WTC11 (cell line): ENCODE measurements around the gene NTN1. TPM values are rescaled to one million over a fixed set of nuclear protein-coding genes. Genes with fewer than 3 reads are reported as not detected.

Experiments
- ATAC-seq: fragments of 200-7000 bp; cut with Tn5 transposase; 2 replicates; pipeline ENCODE4 v1.10.0; 2021; ENCODE audit warnings: mild to moderate bottlenecking, moderate library complexity
- CTCF ChIA-PET: fragments of 300-600 bp; sonication (Branson Sonifier 250); formaldehyde crosslinking; loops from one replicate; lab custom pipeline; 2021; ENCODE audit warnings: antibody characterized with exemption; lab: Charles Lee
- POLR2A ChIA-PET: fragments of 350-600 bp; sonication (Branson Sonifier 250); formaldehyde crosslinking; loops from one replicate; lab custom pipeline; 2021; ENCODE audit warnings: antibody characterized with exemption; lab: Charles Lee
- DNase-seq: peaks from one replicate; pipeline ENCODE4 v3.0.0; 2021; ENCODE audit warnings: low spot score
- H3K27ac Mint-ChIP-seq: 2 replicates; pipeline ENCODE4 v1.8.0; 2021; ENCODE audit warnings: mixed read lengths
- H3K27me3 Mint-ChIP-seq: 2 replicates; pipeline ENCODE4 v1.8.0; 2021; ENCODE audit warnings: low read depth, mild to moderate bottlenecking, moderate library complexity, mixed read lengths
- H3K36me3 Mint-ChIP-seq: 2 replicates; pipeline ENCODE4 v1.8.0; 2021; ENCODE audit warnings: mixed read lengths
- H3K4me1 Mint-ChIP-seq: 2 replicates; pipeline ENCODE4 v1.8.0; 2022; ENCODE audit warnings: mixed read lengths
- H3K4me3 Mint-ChIP-seq: 2 replicates; pipeline ENCODE4 v1.8.0; 2021; ENCODE audit warnings: mild to moderate bottlenecking, moderate library complexity, mixed read lengths
- H3K9me3 Mint-ChIP-seq: 2 replicates; pipeline ENCODE4 v1.8.0; 2021; ENCODE audit warnings: mixed read lengths
- ARID4B ChIP-seq: sonication (generic); formaldehyde crosslinking; IDR thresholded peaks from 2 replicates; pipeline ENCODE4 v1.8.0; 2023; ENCODE audit warnings: missing genetic modification reagents, mild to moderate bottlenecking, borderline replicate concordance
- ATF3 ChIP-seq: sonication (generic); formaldehyde crosslinking; conservative IDR thresholded peaks from 2 replicates; pipeline ENCODE4 v1.8.1; 2022; ENCODE audit warnings: mild to moderate bottlenecking, missing genetic modification reagents
- CREM ChIP-seq: sonication (generic); formaldehyde crosslinking; IDR thresholded peaks from 2 replicates; pipeline ENCODE4 v1.8.1; 2022; ENCODE audit warnings: mild to moderate bottlenecking, missing genetic modification reagents, moderate library complexity
- E2F5 ChIP-seq: sonication (generic); formaldehyde crosslinking; IDR thresholded peaks from 2 replicates; pipeline ENCODE4 v1.8.1; 2022; ENCODE audit warnings: mild to moderate bottlenecking, moderate library complexity, missing genetic modification reagents
- ELF4 ChIP-seq: sonication (generic); formaldehyde crosslinking; IDR thresholded peaks from 2 replicates; pipeline ENCODE4 v1.8.1; 2022; ENCODE audit warnings: low read depth, mild to moderate bottlenecking, moderate library complexity, missing genetic modification reagents
- ERG ChIP-seq: fragments of 250-450 bp; sonication (Bioruptor Pico); IDR thresholded peaks from 2 replicates; pipeline ENCODE4 v1.8.0; 2021; ENCODE audit warnings: mild to moderate bottlenecking
- ETV6 ChIP-seq: sonication (generic); formaldehyde crosslinking; IDR thresholded peaks from 2 replicates; pipeline ENCODE4 v1.8.1; 2022; ENCODE audit warnings: mild to moderate bottlenecking, missing genetic modification reagents
- HMGXB4 ChIP-seq: sonication (generic); formaldehyde crosslinking; IDR thresholded peaks from 2 replicates; pipeline ENCODE4 v1.8.1; 2023; ENCODE audit warnings: mild to moderate bottlenecking, moderate library complexity, missing genetic modification reagents
- JUN ChIP-seq: sonication (generic); formaldehyde crosslinking; IDR thresholded peaks from 2 replicates; pipeline ENCODE4 v1.8.0; 2023; ENCODE audit warnings: mild to moderate bottlenecking, missing genetic modification reagents
- MLX ChIP-seq: sonication (generic); formaldehyde crosslinking; IDR thresholded peaks from 2 replicates; pipeline ENCODE4 v1.8.1; 2023; ENCODE audit warnings: mild to moderate bottlenecking, missing genetic modification reagents, moderate library complexity
- MYBL2 ChIP-seq: sonication (generic); formaldehyde crosslinking; IDR thresholded peaks from 2 replicates; pipeline ENCODE4 v1.8.1; 2023; ENCODE audit warnings: mild to moderate bottlenecking, moderate library complexity, missing genetic modification reagents
- NFYB ChIP-seq: sonication (generic); formaldehyde crosslinking; conservative IDR thresholded peaks from 2 replicates; pipeline ENCODE4 v1.8.0; 2022; ENCODE audit warnings: low read depth, missing genetic modification reagents
- NR1H2 ChIP-seq: sonication (generic); formaldehyde crosslinking; IDR thresholded peaks from 2 replicates; pipeline ENCODE4 v1.9.0; 2021; ENCODE audit warnings: mild to moderate bottlenecking, moderate library complexity, missing genetic modification reagents
- NR3C1 ChIP-seq: sonication (generic); formaldehyde crosslinking; conservative IDR thresholded peaks from 2 replicates; pipeline ENCODE4 v1.8.1; 2023; ENCODE audit warnings: low read depth, mild to moderate bottlenecking, missing genetic modification reagents
- PREB ChIP-seq: sonication (generic); formaldehyde crosslinking; IDR thresholded peaks from 2 replicates; pipeline ENCODE4 v1.8.1; 2022; ENCODE audit warnings: mild to moderate bottlenecking, missing genetic modification reagents, moderate library complexity, borderline replicate concordance
- TP53 ChIP-seq: sonication (generic); formaldehyde crosslinking; IDR thresholded peaks from 2 replicates; pipeline ENCODE4 v1.8.1; 2023; ENCODE audit warnings: mild to moderate bottlenecking, missing genetic modification reagents
- ZBTB43 ChIP-seq: sonication (generic); formaldehyde crosslinking; IDR thresholded peaks from 2 replicates; pipeline ENCODE4 v1.8.1; 2023; ENCODE audit warnings: mild to moderate bottlenecking, missing genetic modification reagents
- ZNF219 ChIP-seq: sonication (generic); formaldehyde crosslinking; IDR thresholded peaks from 2 replicates; pipeline ENCODE4 v1.8.0; 2023; ENCODE audit warnings: missing genetic modification reagents, mild to moderate bottlenecking, borderline replicate concordance
- ZNF512 ChIP-seq: sonication (generic); formaldehyde crosslinking; IDR thresholded peaks from 2 replicates; pipeline ENCODE4 v1.8.1; 2022; ENCODE audit warnings: missing genetic modification reagents, borderline replicate concordance
- total RNA-seq: library from RNA; stranded (reverse); gene quantifications from 3 replicates; pipeline ENCODE4 v1.2.3, GENCODE V29; 2021

NTN1 gene
- total RNA-seq, 1 experiment from 2014 or later, result 5.5 TPM

- CTCF ChIA-PET, result interaction anchor here (0.9 to 5.3 kb wide), 5 partner anchors 19 to 528 kb away, joined by 4 to 23 read pairs (median 4); partner anchors contain the start of gene NTN1
- no peak for DNase-seq
- ATAC-seq, result no peak
These were observed 19.8 kb upstream of the NTN1 start for GRCh38 chr17:9001559-9001958.

More at GRCh38 chr17:9001559-9001958, 19.8 kb upstream of the NTN1 start:
- H3K4me3 Mint-ChIP-seq, result no peak overlapping the region
- H3K36me3 Mint-ChIP-seq, result no peaks in the 10 kb centered on the region; the same call in 1 of the 2 replicates
- TF ChIP-seq PREB (no peak), NR1H2 (CRISPR knock-in tag) (no peak), ZNF512 (no peak), JUN (CRISPR knock-in tag) (no peak), ATF3 (CRISPR knock-in tag) (no peak), ZNF219 (CRISPR knock-in tag) (no peak), MLX (CRISPR knock-in tag) (no peak), ZBTB43 (CRISPR knock-in tag) (no peak), CREM (CRISPR knock-in tag) (no peak), ARID4B (no peak), ETV6 (CRISPR knock-in tag) (no peak), MYBL2 (CRISPR knock-in tag) (no peak), NFYB (CRISPR knock-in tag) (no peak), E2F5 (CRISPR knock-in tag) (no peak), ERG (CRISPR knock-in tag) (no peak), TP53 (no peak), HMGXB4 (CRISPR knock-in tag) (no peak), ELF4 (CRISPR knock-in tag) (no peak), NR3C1 (CRISPR knock-in tag) (no peak)
- H3K27ac Mint-ChIP-seq, result no peak overlapping the region
- POLR2A ChIA-PET, result no interaction called here
- 0 out of 2 replicates have a peak, but pooled peaks cover 5% of the 10 kb centered on the region for H3K9me3 Mint-ChIP-seq
- H3K4me1 Mint-ChIP-seq, result peaks cover 18% of the 10 kb centered on the region
- H3K27me3 Mint-ChIP-seq, result peaks cover 67% of the 10 kb centered on the region
